ENCODE results near the gene PCYT1A.

The PCYT1A gene

DNA sequence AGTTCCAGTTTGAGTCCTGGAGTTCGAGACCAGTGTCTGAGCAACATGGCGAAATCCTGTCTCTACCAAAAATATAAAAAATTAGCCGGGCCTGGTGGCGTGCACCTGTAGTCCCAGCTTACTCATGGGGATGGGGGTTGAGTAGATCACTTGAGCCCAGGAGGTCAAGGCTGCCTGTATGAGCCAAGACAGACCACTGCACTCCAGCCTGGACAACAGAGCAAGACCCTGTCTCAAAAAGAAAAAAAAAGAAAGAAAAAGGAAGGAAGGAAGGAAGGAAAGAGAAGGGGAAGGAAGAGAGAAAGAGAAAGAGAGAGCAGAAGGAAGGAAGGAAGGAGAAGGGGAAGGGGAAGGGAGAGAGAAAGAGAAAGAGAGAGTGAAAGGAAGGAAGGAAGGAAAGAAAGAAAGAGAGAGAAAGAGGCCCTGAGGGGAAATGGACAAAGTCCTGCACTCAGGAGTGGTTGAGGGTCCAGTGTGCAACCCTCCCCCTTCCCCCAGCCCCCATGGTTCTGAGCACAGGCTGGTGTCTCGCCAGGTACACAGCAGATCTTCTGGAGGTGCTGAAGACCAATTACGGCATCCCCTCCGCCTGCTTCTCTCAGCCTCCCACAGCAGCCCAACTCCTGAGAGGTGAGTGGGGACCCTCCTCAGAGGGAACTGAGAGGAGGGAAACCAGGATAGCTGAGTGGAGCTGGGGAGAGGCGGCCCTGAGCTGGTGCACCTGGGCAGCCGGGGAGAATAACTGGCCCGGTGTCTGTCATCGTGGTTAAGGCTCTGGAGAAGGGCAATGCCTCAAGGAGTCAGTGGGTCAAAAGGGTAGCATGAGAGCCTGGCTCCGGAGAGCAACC lies 70.0 kb downstream of the PCYT1A start:
- Histone ChIP-seq H3K4me1 (no peaks in the 10 kb centered on the region), H3K27me3 (no peaks in the 10 kb centered on the region), H3K9me3 (no peaks in the 10 kb centered on the region), H3K36me3 (no peaks in the 10 kb centered on the region), H3K4me3 (ENCODE audit: low read depth, low read length) (no peak overlapping the region)
- TF ChIP-seq, protein P1, sequence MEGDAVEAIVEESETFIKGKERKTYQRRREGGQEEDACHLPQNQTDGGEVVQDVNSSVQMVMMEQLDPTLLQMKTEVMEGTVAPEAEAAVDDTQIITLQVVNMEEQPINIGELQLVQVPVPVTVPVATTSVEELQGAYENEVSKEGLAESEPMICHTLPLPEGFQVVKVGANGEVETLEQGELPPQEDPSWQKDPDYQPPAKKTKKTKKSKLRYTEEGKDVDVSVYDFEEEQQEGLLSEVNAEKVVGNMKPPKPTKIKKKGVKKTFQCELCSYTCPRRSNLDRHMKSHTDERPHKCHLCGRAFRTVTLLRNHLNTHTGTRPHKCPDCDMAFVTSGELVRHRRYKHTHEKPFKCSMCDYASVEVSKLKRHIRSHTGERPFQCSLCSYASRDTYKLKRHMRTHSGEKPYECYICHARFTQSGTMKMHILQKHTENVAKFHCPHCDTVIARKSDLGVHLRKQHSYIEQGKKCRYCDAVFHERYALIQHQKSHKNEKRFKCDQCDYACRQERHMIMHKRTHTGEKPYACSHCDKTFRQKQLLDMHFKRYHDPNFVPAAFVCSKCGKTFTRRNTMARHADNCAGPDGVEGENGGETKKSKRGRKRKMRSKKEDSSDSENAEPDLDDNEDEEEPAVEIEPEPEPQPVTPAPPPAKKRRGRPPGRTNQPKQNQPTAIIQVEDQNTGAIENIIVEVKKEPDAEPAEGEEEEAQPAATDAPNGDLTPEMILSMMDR (IDR thresholded peaks at IDR 0.05; ENCODE audit: low read depth, low read length), result no peak
- no peak for DNase-seq

DNA sequence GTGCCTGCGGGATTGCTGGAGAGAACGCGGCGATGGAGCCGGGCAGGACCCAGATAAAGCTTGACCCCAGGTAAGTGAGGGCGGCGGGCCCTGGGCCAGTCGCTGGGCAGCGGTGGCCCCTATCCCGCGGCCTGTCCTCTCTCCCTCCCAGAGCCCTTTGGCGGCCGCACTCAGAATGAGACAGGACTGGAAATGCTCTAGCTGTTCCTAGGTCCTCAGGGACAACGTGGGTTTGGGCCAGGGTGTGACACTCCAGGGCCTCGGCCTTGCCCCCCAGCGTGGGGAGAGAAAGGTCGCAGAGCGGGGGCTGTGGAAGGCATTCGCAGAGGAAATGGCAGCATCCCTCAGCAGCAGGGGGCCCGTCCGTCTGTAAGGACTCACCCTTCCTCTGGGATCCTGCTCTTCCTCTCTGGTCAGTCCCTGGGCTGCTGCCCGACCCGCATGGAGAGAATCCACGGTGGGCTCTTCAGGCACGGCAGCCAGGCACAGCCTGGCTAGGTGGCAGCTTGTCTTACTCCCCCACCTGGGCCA lies 70.8 kb downstream of the PCYT1A start:
- TF ChIP-seq, protein P1 (IDR thresholded peaks at IDR 0.05; ENCODE audit: low read depth, low read length), result no peak
- DNase-seq, result no peak
- Histone ChIP-seq H3K4me3 (ENCODE audit: low read depth, low read length) (no peak overlapping the region), H3K27me3 (no peaks in the 10 kb centered on the region), H3K4me1 (no peaks in the 10 kb centered on the region), H3K36me3 (no peaks in the 10 kb centered on the region), H3K9me3 (no peaks in the 10 kb centered on the region)

DNA sequence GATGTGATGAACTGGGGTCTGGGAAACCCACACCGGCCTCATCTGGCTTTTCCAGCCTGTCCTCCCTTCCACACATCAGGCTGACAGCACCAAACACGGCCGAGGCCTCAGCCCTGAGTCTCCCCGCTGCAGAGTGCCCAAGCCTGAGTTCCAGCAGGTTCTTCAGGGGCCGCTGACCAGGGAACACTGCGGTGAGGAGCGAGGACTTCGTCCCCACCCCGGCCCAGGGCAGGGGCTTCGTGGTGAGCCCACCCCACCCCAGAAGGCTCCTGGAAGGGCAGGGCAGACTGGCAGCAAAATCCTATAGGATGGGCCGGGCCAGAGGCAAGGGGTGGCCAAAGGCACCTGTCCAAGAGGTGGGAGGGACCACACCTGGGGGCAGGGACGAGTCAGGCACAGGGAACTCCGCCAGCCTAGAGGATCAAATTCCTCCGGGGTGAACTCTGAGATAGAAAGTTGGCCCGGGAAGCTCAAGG lies 71.4 kb downstream of the PCYT1A start, which contains the start of gene SLC51A:
Gene SLC51A, plus strand, starts transcription at position 446 of the 476 bp plus-strand sequence. CDS start 179 bp downstream, outside the sequence.
- no peak for DNase-seq
- TF ChIP-seq, protein P1 (IDR thresholded peaks at IDR 0.05; ENCODE audit: low read depth, low read length), result no peak
- Histone ChIP-seq H3K4me1 (no peaks in the 10 kb centered on the region), H3K4me3 (ENCODE audit: low read depth, low read length) (no peak within 1 kb of the TSS), H3K27me3 (no peaks in the 10 kb centered on the region), H3K9me3 (no peaks in the 10 kb centered on the region), H3K36me3 (no peaks in the 10 kb centered on the region)

DNA sequence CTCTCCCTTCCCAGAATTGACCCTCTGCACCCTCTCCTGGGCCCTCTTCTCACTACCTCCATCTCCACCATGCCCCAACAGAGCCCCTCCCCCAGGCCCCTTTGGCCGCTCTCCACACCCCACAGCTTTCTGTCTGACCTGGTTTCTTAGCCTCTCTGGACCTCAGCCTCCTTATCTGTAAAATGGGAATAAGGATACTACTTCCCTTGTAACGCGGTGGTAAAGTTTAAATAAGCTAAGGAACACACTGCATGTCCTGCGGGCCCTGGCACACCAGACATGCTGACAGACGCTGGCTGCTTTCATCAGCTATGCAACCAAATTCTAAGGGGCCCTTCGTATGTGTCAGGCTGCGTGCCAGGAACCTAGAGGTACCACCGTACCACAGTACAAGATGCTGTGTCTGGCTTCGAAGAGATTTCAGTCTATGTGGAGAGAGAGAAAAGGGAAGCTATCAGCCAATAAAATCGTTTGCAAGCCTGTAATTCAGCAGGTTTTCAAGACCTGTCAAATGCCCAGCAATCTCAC lies 72.0 kb downstream of the PCYT1A start:
- no peaks in the 10 kb centered on the region for H3K27me3 ChIP-seq
- no peak for DNase-seq
- H3K4me1 ChIP-seq, result no peaks in the 10 kb centered on the region
- no peaks in the 10 kb centered on the region for H3K9me3 ChIP-seq
- TF ChIP-seq, protein P1 (IDR thresholded peaks at IDR 0.05; ENCODE audit: low read depth, low read length), result no peak
- no peak overlapping the region for H3K4me3 ChIP-seq (ENCODE audit: low read depth, low read length)
- no peaks in the 10 kb centered on the region for H3K36me3 ChIP-seq

DNA sequence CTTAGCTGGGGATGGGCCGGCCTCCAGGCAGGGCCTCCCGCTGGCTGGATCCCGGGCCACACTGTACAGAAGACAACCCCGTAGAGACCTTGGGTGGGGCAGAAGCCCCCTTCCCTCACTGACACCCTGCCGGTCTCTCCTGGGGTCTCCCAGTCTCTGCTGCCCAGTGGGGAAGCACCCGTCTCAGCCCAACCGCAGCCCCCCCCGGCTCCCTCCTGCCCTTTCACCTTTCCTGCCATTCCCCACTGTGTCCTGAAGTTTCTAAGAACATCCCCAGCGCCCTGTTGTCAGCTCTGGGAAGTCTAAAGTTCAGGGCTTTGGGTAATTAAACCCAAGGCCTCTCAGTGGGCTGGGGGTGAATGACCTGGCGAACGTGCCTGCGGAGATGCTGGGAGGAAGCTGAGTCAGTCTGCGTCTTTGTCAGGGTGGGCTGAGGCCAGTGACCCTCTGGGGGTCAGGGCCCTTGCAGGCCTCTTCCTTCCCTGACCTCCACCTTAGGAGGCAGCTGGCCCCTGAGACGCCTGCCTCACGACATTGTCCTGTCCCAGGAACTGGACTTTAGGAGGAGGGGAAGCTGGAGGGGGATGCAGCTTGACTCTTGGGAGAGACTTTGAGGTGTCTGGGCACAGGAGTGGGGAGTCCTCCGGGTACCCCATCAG lies 72.6 kb downstream of the PCYT1A start:
- DNase-seq, result no peak
- H3K27me3 ChIP-seq, result no peaks in the 10 kb centered on the region
- no peaks in the 10 kb centered on the region for H3K4me1 ChIP-seq
- H3K9me3 ChIP-seq, result no peaks in the 10 kb centered on the region
- H3K4me3 ChIP-seq (ENCODE audit: low read depth, low read length), result no peak overlapping the region
- no peaks in the 10 kb centered on the region for H3K36me3 ChIP-seq
- TF ChIP-seq, protein P1 (IDR thresholded peaks at IDR 0.05; ENCODE audit: low read depth, low read length), result no peak
